ENCODE results near the gene CCDC88A.
"Not testable (repeated sequence)": the region's sequence is repeated elsewhere in the genome, so short reads cannot be mapped to it uniquely, and the experiment has no call there.

CCDC88A gene

DNA sequence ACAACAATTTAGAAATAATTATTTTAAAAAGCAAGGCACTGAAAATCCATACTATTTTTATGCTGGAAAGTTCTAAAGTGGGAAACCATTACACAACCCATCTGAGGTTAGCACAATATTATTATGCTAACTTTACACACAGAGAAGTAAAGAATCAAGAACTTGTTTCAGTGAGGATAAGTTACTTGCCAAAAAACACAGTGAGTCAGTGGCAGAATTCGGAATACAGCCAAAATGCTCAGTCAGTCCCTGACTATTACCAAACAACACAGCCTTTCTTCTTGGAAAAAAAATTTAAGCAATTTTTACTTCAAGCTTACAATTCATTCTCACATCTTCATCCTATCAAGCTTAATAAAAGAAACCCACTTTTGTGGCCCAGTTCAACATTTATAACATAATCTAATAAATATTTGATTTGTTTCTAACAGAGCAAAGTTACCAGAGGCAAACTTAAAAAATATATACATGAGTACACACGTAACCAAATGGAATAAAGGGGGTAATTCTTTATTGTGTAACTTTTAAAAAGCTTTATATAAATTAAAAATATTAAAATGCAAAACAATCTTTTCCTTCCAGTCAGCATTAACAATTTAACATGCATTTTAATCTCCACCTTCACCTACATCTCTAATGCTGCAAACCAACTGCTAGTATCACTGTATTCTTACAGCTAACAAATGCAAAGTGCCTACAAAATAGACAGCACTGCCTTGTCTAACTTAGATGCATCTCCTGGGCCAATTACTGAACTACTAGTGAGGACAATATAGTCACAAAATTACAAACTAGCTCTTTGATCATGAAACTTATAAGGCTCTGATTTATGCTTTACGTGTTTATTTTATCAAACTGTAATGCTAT lies 55.2 kb downstream of the CCDC88A start:
- no peaks in the 10 kb centered on the region for H3K36me3 ChIP-seq (ENCODE audit: control insufficient read depth, insufficient read depth, low read length)
- no peak overlapping the region for H3K4me3 ChIP-seq (ENCODE audit: low read depth, low read length)
- no peaks in the 10 kb centered on the region for H3K9me3 ChIP-seq (ENCODE audit: control insufficient read depth, insufficient read depth, low read length)
- H3K4me1 ChIP-seq (ENCODE audit: control insufficient read depth, insufficient read depth, low read length): no peaks in the 10 kb centered on the region
- no peaks in the 10 kb centered on the region for H3K27me3 ChIP-seq (ENCODE audit: control insufficient read depth, insufficient read depth, low read length)
- no peak overlapping the region for H3K9ac ChIP-seq (ENCODE audit: low read depth, low read length)

DNA sequence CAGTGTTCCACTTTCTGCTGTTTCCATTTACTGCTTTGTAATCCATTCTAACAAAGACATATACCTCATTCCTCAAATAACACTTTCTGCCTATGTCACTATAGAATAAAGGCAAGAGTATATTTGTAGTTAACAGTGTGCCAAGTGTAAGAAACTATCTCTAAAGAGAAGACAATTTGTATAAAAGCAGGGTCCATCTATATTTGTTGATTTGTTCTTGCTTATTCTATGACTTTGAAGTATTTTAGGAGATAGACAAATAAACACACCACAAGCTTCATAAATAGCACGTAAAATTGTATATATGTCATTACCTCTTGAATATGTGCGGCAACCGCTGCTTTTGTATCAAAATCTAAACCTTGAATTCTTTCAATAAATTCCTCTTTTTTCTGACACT lies 56.0 kb downstream of the CCDC88A start:
- Histone ChIP-seq H3K4me3 (ENCODE audit: low read depth, low read length) (no peak overlapping the region), H3K36me3 (ENCODE audit: control insufficient read depth, insufficient read depth, low read length) (no peaks in the 10 kb centered on the region), H3K9ac (ENCODE audit: low read depth, low read length) (no peak overlapping the region), H3K9me3 (ENCODE audit: control insufficient read depth, insufficient read depth, low read length) (no peaks in the 10 kb centered on the region), H3K27me3 (ENCODE audit: control insufficient read depth, insufficient read depth, low read length) (no peaks in the 10 kb centered on the region), H3K4me1 (ENCODE audit: control insufficient read depth, insufficient read depth, low read length) (peaks cover 2% of the 10 kb centered on the region)

DNA sequence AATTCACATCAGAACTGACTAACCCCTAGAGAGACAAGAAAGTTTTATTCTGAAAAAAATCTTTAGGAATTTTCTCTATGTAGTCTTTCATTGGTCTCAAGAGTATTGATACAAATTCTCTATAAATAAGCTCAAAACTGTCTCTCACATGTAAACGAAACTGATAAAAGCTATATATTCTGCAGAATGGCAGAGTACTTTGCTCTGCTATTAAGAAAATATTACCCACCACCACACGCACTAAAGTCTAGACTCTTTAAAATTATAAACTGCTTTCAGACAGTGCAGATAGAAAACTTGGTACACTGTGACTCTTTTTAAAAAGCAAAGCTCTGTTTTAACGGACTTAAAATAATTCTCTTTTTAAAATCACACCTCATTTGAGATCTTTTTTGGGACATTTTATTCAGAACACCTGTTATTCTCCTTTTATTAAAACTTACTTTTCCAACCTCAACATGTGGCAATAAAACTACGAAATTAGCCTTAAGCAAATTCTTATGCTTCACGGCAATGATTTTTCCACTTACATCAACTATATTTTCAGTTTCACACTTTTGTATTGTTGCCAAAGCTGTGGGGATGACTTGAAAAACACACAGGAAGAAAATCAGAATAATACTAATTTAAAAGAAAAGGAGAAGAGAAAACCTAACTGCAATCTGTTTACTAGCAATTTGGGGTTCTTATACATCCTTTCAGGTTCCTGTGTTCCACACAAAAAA lies 58.0 kb downstream of the CCDC88A start:
- H3K36me3 ChIP-seq (ENCODE audit: control insufficient read depth, insufficient read depth, low read length): no peaks in the 10 kb centered on the region
- no peaks in the 10 kb centered on the region for H3K9me3 ChIP-seq (ENCODE audit: control insufficient read depth, insufficient read depth, low read length)
- H3K27me3 ChIP-seq (ENCODE audit: control insufficient read depth, insufficient read depth, low read length): no peaks in the 10 kb centered on the region
- no peak overlapping the region for H3K4me3 ChIP-seq (ENCODE audit: low read depth, low read length)
- H3K9ac ChIP-seq (ENCODE audit: low read depth, low read length): no peak overlapping the region
- H3K4me1 ChIP-seq (ENCODE audit: control insufficient read depth, insufficient read depth, low read length): peaks cover 2% of the 10 kb centered on the region

DNA sequence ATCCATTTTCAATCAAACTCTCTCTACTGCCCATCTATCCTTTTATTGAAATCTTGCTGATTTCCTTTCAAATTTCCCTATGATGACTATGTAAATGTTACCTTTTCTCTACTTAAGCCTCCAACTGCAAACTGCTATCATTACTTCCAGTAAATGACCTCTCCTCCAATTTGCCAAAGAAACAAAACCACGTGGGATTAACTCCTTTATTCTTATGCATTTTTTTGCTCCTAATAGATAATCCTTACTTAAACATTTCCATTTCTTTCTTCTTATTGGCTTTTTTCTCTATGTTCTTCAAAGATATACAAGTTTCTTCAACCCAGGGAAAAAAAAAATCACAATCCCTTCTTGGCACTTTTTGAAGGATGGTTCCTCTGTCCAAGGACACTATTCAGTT lies 61.2 kb downstream of the CCDC88A start:
- H3K9me3 ChIP-seq (ENCODE audit: control insufficient read depth, insufficient read depth, low read length): no peaks in the 10 kb centered on the region
- H3K9ac ChIP-seq (ENCODE audit: low read depth, low read length): peak overlapping the region; percentile 26
- no peak overlapping the region for H3K4me3 ChIP-seq (ENCODE audit: low read depth, low read length)
- H3K4me1 ChIP-seq (ENCODE audit: control insufficient read depth, insufficient read depth, low read length): peaks cover 2% of the 10 kb centered on the region
- no peaks in the 10 kb centered on the region for H3K27me3 ChIP-seq (ENCODE audit: control insufficient read depth, insufficient read depth, low read length)
- H3K36me3 ChIP-seq (ENCODE audit: control insufficient read depth, insufficient read depth, low read length): no peaks in the 10 kb centered on the region

DNA sequence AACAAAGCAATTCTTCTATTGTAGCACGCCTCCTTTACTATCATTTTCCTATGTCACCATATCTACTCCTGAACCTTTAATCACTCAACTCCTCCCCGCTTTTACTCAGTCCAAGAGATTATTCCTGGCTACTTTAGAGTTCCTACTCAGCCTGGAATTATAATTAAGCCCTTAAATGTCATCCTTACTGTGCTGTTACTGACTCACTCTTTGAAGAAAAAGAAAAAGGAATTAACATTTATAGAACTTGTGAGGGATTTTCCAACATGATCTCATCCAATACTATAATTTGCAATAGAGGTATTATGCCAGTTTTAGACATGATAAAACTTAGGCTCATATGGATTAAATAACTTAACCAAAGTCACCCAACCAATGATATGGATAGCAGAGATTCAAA lies 61.7 kb downstream of the CCDC88A start:
- peaks cover 2% of the 10 kb centered on the region for H3K4me1 ChIP-seq (ENCODE audit: control insufficient read depth, insufficient read depth, low read length)
- no peaks in the 10 kb centered on the region for H3K36me3 ChIP-seq (ENCODE audit: control insufficient read depth, insufficient read depth, low read length)
- no peak overlapping the region for H3K4me3 ChIP-seq (ENCODE audit: low read depth, low read length)
- H3K9ac ChIP-seq (ENCODE audit: low read depth, low read length): no peak overlapping the region
- no peaks in the 10 kb centered on the region for H3K9me3 ChIP-seq (ENCODE audit: control insufficient read depth, insufficient read depth, low read length)
- no peaks in the 10 kb centered on the region for H3K27me3 ChIP-seq (ENCODE audit: control insufficient read depth, insufficient read depth, low read length)

DNA sequence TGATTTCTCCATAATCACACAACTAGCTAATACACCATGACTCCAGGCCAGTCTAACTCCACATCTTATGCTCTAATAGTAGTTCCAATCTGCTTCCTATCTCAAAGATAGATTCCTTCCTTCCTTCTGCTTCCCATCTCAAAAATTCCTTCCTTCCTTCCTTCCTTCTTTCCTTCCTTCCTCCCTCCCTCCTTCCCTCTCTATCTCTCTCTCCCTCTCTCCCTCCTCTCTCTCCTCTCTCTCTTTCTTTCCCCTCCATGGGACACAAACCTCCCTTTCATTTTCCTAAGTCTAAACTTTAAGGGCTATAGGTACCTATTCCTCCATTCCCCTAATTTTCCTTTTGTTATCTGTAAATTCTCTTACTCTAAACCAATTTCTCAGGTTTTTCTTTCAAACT lies 62.5 kb downstream of the CCDC88A start:
- peaks cover 2% of the 10 kb centered on the region for H3K4me1 ChIP-seq (ENCODE audit: control insufficient read depth, insufficient read depth, low read length)
- no peak overlapping the region for H3K9ac ChIP-seq (ENCODE audit: low read depth, low read length)
- no peaks in the 10 kb centered on the region for H3K36me3 ChIP-seq (ENCODE audit: control insufficient read depth, insufficient read depth, low read length)
- H3K4me3 ChIP-seq (ENCODE audit: low read depth, low read length): no peak overlapping the region
- no peaks in the 10 kb centered on the region for H3K27me3 ChIP-seq (ENCODE audit: control insufficient read depth, insufficient read depth, low read length)
- H3K9me3 ChIP-seq (ENCODE audit: control insufficient read depth, insufficient read depth, low read length): no peaks in the 10 kb centered on the region

DNA sequence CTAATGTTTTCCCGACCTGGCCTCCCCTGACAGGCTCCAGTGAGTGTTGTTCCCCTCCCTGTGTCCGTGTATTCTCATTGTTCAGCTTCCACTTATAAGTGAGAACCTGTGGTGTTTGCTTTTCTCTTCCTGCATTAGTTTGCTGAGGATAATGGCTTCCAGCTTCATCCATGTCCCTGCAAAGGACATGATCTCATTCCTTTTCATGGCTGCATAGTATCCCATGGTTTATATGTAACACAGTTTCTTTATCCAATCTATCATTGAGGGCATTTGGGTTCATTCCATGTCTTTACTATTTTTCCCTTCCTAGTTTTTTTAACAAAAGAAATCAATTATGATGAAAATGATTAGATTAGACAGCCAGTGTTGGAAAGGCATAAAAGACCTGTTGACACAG lies 63.5 kb downstream of the CCDC88A start:
- not testable (repeated sequence) for H3K36me3 ChIP-seq (ENCODE audit: control insufficient read depth, insufficient read depth, low read length); H3K9me3 ChIP-seq (ENCODE audit: control insufficient read depth, insufficient read depth, low read length); H3K4me1 ChIP-seq (ENCODE audit: control insufficient read depth, insufficient read depth, low read length); H3K4me3 ChIP-seq (ENCODE audit: low read depth, low read length); H3K9ac ChIP-seq (ENCODE audit: low read depth, low read length); H3K27me3 ChIP-seq (ENCODE audit: control insufficient read depth, insufficient read depth, low read length)

DNA sequence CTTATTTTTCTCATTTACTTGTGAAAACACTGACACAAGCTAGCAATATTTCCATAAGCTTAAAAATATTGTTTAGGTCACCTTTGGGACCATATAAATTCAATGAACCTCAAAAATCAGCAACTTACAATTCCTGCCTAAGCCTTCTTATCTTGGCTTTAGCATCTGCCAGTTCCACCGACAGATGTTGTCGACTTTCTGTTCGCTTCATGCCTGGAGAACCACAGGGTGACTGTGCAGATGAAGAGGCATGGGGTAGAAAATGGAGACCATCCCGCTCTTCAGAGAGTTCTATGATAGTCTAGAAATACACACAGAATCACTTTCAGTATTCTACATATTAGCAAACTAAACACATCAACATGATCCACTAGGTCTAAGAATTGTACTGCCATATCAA lies 64.2 kb downstream of the CCDC88A start:
- Histone ChIP-seq H3K9me3 (ENCODE audit: control insufficient read depth, insufficient read depth, low read length) (no peaks in the 10 kb centered on the region), H3K4me3 (ENCODE audit: low read depth, low read length) (no peak overlapping the region), H3K36me3 (ENCODE audit: control insufficient read depth, insufficient read depth, low read length) (peaks cover 5% of the 10 kb centered on the region), H3K9ac (ENCODE audit: low read depth, low read length) (no peak overlapping the region), H3K27me3 (ENCODE audit: control insufficient read depth, insufficient read depth, low read length) (no peaks in the 10 kb centered on the region), H3K4me1 (ENCODE audit: control insufficient read depth, insufficient read depth, low read length) (peaks cover 2% of the 10 kb centered on the region)

DNA sequence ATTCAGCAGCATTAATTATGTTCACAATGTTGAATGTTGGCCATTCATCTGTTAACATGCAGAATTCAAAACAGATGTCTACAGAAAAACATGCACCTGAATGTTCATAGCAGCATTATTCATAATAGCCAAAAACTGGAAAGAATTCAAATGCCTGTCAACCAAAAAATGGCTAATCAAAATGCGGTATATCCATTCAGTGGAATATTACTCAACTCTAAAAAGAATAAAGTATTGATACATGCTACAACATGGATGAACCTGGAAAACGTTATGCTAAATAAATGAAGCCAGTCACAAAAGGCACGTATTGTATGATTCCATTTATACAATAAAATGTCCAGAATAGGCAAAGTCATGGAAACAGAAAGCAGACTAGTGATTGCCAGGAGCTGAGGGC lies 68.0 kb downstream of the CCDC88A start:
- Histone ChIP-seq H3K9ac (ENCODE audit: low read depth, low read length) (no peak overlapping the region), H3K36me3 (ENCODE audit: control insufficient read depth, insufficient read depth, low read length) (peaks cover 5% of the 10 kb centered on the region), H3K9me3 (ENCODE audit: control insufficient read depth, insufficient read depth, low read length) (no peaks in the 10 kb centered on the region), H3K4me1 (ENCODE audit: control insufficient read depth, insufficient read depth, low read length) (no peaks in the 10 kb centered on the region), H3K27me3 (ENCODE audit: control insufficient read depth, insufficient read depth, low read length) (no peaks in the 10 kb centered on the region), H3K4me3 (ENCODE audit: low read depth, low read length) (no peak overlapping the region)

DNA sequence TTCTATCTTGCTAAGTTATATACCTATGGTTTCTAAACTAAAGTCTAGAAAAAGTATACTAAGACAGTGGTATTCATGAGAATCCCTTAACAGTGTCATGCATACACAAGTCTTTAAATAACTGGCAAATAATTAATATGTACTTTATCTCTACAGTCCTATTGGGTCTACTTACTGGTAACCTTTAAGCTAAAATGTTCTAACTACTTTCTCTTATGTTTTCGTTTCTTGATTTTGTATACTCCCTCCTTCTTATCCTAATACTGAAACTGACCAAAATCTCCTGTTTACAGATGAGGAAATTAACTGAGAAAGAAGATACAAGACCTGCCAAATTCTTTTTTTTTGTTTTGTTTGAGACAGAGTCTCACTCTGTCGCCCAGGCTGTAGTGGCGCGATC lies 74.6 kb downstream of the CCDC88A start:
- Histone ChIP-seq H3K27me3 (ENCODE audit: control insufficient read depth, insufficient read depth, low read length) (no peaks in the 10 kb centered on the region), H3K4me3 (ENCODE audit: low read depth, low read length) (no peak overlapping the region), H3K36me3 (ENCODE audit: control insufficient read depth, insufficient read depth, low read length) (no peaks in the 10 kb centered on the region), H3K9ac (ENCODE audit: low read depth, low read length) (no peak overlapping the region), H3K4me1 (ENCODE audit: control insufficient read depth, insufficient read depth, low read length) (no peaks in the 10 kb centered on the region), H3K9me3 (ENCODE audit: control insufficient read depth, insufficient read depth, low read length) (no peaks in the 10 kb centered on the region)

DNA sequence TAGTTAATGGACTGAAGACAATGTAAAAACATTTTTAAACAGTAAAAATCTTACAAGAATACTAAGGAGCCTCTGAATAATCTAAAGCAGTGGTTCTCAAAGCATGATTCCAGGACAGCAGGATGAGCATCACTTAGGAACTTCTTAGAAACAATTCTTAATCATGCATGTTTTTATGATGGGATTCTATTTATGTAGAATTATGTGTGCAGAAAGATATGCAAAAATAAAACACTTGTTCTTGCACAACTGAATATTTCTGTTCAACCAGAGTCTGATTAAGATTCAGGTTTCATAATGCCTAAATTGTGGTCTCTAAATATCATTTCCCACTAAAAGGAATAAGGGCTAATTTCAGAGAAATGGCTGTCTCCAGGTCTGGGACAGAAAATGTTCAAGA lies 81.4 kb downstream of the CCDC88A start:
- Histone ChIP-seq H3K4me1 (ENCODE audit: control insufficient read depth, insufficient read depth, low read length) (no peaks in the 10 kb centered on the region), H3K36me3 (ENCODE audit: control insufficient read depth, insufficient read depth, low read length) (no peaks in the 10 kb centered on the region), H3K27me3 (ENCODE audit: control insufficient read depth, insufficient read depth, low read length) (no peaks in the 10 kb centered on the region), H3K4me3 (ENCODE audit: low read depth, low read length) (no peak overlapping the region), H3K9me3 (ENCODE audit: control insufficient read depth, insufficient read depth, low read length) (no peaks in the 10 kb centered on the region), H3K9ac (ENCODE audit: low read depth, low read length) (no peak overlapping the region)

DNA sequence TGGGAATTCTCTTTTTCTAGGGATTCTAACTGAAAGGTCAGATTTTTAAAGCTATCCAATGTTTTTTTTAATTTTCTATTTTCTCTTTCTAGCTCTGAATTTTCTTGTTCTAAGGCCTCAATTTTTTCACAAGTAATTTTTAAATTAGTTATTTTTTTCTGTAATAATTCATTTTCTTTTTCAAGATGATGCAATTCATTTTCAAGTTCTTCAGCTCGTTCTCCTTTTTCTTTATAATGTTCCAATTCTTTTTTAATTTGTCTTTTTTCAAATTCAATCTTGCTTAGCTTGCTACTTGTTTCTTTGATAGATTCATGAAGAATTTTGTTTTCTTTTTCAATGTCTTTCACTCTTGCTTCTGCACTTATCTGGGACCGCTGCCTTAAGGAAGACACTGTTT lies 84.9 kb downstream of the CCDC88A start:
- H3K27me3 ChIP-seq (ENCODE audit: control insufficient read depth, insufficient read depth, low read length): no peaks in the 10 kb centered on the region
- H3K4me1 ChIP-seq (ENCODE audit: control insufficient read depth, insufficient read depth, low read length): no peaks in the 10 kb centered on the region
- no peaks in the 10 kb centered on the region for H3K9me3 ChIP-seq (ENCODE audit: control insufficient read depth, insufficient read depth, low read length)
- no peak overlapping the region for H3K9ac ChIP-seq (ENCODE audit: low read depth, low read length)
- H3K36me3 ChIP-seq (ENCODE audit: control insufficient read depth, insufficient read depth, low read length): peaks cover 3% of the 10 kb centered on the region
- H3K4me3 ChIP-seq (ENCODE audit: low read depth, low read length): no peak overlapping the region

All from iPS-15b (cell line).